ENCODE measurements around the gene SETDB1.
"Not testable (repeated sequence)": the region's sequence is repeated elsewhere in the genome, so short reads cannot be mapped to it uniquely, and the experiment has no call there.

Gene SETDB1

GRCh38 chr1:150926097-150926741 lies at the start of gene SETDB1:
SETDB1 (plus strand) TSS chr1:150926363; CDS start chr1:150927715, 1,352 bp downstream.
- peak; percentile 87 to 94 for DNase-seq (ENCODE audit: low read depth in 2 of 2)

- not testable (repeated sequence) for DNase-seq (ENCODE audit: low read depth in 2 of 2)
Measured at GRCh38 chr1:150878931-150879330, 47.2 kb upstream of the SETDB1 start.

GRCh38 chr1:150881331-150882070 lies 44.7 kb upstream of the SETDB1 start:
- no peak for DNase-seq (ENCODE audit: low read depth in 2 of 2)

GRCh38 chr1:150883121-150883520 lies 43.0 kb upstream of the SETDB1 start:
- DNase-seq (ENCODE audit: low read depth in 2 of 2): not testable (repeated sequence)

DNA sequence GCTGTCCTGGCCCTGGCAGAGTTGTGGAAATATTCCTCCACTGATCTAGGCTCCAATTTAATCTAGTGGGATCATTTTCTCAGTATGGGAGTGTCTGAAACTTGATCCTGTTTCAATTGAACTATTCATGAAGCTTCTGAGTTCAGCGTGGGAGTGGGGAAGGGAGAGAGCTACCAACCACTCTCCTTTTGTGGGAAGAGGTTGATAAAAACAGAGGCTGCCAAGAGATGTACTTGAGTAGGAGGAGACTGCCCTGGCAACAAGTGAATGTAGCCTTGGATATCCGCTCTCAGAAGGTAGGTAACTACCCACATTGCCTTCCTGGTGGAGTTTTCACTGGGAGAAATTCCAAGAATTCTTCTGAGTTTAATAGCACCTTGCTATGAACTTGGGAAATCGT lies 39.1 kb upstream of the SETDB1 start, which contains the start of gene CTXND2:
TSS of gene CTXND2 (plus strand) at position 119 of the 400 bp plus-strand sequence. CDS start 25,179 bp downstream, outside the sequence.
- DNase-seq (ENCODE audit: low read depth in 2 of 2): no peak

DNA sequence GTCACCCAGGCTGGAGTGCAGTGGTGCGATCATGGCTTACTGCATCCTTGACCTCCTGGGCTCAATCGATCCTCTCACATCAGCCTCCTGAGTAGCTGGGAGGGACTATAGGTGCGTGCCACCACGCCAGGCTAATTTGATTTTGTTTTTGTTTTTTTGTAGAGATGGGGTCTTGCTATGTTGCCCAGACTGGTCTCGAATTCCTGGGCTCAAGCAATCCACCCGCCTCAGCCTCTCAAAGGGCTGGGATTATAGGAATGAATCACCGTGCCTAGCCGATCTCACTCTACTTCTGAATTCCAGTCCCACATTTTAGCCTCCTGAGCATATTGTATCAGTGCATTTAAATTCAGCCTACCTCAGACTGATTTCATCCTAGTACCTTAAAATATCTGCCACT lies 37.4 kb upstream of the SETDB1 start:
- DNase-seq (ENCODE audit: low read depth in 2 of 2): no peak

GRCh38 chr1:150890033-150890416 lies 36.1 kb upstream of the SETDB1 start:
- DNase-seq (ENCODE audit: low read depth in 2 of 2): no peak

DNA sequence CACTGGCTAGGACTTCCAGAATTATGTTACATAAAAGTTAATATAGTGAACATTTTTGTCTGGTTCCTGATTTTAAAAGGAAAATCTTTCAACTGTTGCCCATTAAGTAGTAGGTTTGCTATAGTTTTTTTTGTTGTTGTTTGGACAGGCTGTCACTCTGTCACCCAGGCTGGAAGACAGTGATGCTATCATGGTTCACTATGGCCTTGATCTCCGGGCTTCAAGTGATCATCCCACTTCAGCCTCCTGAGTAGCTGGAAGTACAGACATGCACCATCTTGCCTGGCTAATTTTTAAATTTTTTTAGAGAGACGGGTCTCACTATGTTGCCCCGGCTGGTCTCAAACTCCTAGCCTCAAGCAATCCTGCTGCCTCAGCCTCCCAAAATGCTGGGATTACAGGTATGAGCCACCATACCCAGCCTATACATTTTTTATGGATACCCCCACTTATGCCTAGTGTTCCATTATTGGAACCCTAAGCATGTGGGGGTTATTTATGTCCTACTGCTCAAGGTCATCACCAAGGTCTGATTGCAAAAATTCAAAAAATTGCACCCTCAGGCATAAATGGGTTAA lies 32.7 kb upstream of the SETDB1 start:
- DNase-seq (ENCODE audit: low read depth in 2 of 2): no peak

DNA sequence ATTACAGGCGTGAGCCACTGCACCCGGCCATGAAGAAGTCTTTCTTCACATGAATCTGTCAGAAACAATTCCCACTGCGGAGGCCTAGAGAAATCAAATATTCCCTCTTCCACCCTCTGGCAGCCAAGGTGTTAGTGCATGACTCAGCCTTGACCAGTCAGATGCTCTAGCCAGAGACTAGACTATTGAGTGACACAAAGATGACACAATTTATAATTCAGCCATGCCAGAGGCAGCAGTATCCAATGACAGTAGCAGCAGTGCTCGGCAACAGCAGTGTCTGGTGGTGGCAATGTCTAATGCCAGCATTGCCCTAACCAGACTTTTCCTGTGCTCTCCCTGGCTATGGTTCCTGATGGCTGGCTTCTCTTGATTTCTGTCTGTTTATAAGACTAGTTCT lies 30.5 kb upstream of the SETDB1 start:
- DNase-seq (ENCODE audit: low read depth in 2 of 2): no peak

- not testable (repeated sequence) for DNase-seq (ENCODE audit: low read depth in 2 of 2)
Measured at GRCh38 chr1:150899795-150900194, 26.4 kb upstream of the SETDB1 start.

- no peak for DNase-seq (ENCODE audit: low read depth in 2 of 2)
Measured at GRCh38 chr1:150902346-150902745, 23.8 kb upstream of the SETDB1 start.

DNA sequence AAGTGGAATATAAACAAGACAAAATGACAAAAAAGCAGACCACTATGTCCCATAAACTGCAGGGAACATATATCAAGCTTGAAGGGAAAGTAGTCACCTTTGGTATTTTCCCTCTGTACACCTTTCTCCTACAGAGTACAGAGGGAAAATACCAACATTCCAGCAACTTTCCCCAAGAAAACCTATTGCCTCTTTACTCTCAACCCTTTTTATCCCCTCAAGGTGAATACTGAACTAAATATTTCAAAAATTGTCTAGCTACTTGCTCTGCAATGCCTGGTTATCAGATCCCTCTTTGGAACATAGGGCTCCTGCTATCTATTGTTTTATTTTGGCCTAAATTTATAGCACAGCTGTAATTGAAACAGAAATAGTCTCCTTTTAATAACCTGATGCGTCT lies 23.4 kb upstream of the SETDB1 start:
- DNase-seq (ENCODE audit: low read depth in 2 of 2): no peak

DNA sequence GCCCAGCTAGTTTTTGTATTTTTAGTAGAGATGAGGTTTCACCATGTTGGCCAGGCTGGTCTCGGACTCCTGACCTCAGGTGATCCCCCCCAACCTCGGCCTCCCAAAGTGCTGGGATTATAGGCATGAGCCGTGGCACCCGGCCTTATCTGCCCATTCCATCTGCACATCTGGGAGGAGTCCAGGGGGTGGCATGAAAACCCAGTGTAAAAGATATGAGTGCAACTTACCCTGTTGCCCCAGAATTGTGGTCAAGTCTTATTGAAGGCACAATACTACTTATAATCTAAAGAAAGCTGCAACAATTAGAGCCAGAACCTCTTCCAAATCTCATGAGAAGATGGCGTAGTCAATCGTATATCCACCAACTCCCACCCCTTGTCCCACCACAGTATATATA lies 20.9 kb upstream of the SETDB1 start:
- DNase-seq (ENCODE audit: low read depth in 2 of 2): no peak

GRCh38 chr1:150906329-150906728 lies 19.8 kb upstream of the SETDB1 start:
- DNase-seq (ENCODE audit: low read depth in 2 of 2): no peak

- DNase-seq (ENCODE audit: low read depth in 2 of 2): no peak
Measured at GRCh38 chr1:150906813-150907212, 19.4 kb upstream of the SETDB1 start.

DNA sequence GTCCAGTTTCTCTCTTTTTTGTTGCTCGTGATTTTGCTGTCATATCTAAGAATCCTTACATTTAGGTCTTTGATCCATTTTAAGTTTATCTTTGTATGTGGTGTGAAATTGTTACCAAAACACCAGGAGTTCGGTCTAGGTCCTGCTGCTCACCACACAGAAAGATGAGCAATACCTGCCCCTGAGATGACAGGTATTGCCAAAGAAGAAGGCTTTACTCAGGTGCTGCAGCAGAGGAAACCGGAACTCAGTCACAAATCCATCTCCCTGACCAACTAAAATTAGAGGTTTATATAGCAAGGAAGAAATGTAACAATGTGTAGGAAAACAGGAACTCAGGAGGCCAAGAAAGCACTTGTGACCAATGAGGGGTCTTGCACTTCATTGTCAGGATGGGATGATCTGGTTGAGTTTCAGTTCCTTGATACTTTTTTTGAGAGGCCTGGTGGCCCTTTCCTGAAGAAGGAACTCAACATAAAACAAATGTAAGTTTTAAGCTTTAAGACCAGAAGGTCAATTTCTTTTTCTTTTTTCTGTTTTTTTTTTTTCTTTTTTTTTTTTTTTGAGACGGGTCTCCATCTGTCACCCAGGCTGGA lies 16.5 kb upstream of the SETDB1 start:
- no peak for DNase-seq (ENCODE audit: low read depth in 2 of 2)

GRCh38 chr1:150912623-150913022 lies 13.5 kb upstream of the SETDB1 start:
- no peak for DNase-seq (ENCODE audit: low read depth in 2 of 2)

GRCh38 chr1:150917387-150917786 lies 8.8 kb upstream of the SETDB1 start:
- DNase-seq (ENCODE audit: low read depth in 2 of 2): no peak

GRCh38 chr1:150922519-150922975 lies 3.6 kb upstream of the SETDB1 start:
- DNase-seq (ENCODE audit: low read depth in 2 of 2): peak; percentile 53 to 66

- peak in 1 of 2 donors; percentile 9 for DNase-seq (ENCODE audit: low read depth in 2 of 2)
Measured at GRCh38 chr1:150925080-150925479, 1.1 kb upstream of the SETDB1 start.

- DNase-seq (ENCODE audit: low read depth in 2 of 2): no peak
Measured at GRCh38 chr1:150927624-150928023, 1.5 kb downstream of the SETDB1 start.

- DNase-seq (ENCODE audit: low read depth in 2 of 2): no peak
Measured at GRCh38 chr1:150928286-150928685, 2.1 kb downstream of the SETDB1 start.

Measured in stimulated activated CD8-positive, alpha-beta memory T cell treated with anti-CD3 and anti-CD28 coated beads, Interleukin-2, amount 100 ng/mL, for 48 hours (primary cell).